Stimulated activated CD4-positive, alpha-beta T cell treated with anti-CD3 and anti-CD28 coated beads, Interleukin-1b, Interleukin-23, amount 100 ng/mL, for 48 hours (primary cell): ENCODE data around the gene MT1H.
"Not testable (repeated sequence)": the region's sequence is repeated elsewhere in the genome, so short reads cannot be mapped to it uniquely, and the experiment has no call there.

Source experiments
- DNase-seq: peaks from one replicate; pipeline ENCODE4 v3.0.0-alpha.2; 2020

Gene MT1H

GRCh38 chr16:56684926-56685590 is 15.4 kb downstream of the MT1H start:
- no peak for DNase-seq

GRCh38 chr16:56686758-56687157 is 17.1 kb downstream of the MT1H start:
- no peak for DNase-seq

DNA sequence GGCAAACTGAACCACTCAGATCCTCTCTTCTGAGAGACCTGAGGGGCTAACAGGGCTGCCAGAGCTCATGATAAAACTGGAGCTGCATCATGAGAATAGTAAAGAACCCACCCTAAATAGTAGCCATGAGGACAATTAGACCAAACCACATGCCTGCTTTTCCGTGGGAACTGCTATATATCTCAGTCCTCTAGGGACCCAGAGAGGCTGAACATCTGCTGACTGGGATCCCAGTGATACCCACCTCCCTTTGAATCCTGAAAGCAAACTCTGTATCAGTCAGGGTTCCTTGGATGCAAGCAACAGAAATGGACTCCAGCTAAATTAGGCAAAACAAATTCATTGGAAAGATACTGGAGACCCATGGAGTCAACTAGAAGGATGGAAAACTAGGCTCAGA is 19.1 kb downstream of the MT1H start:
- DNase-seq, result no peak

GRCh38 chr16:56689171-56689570 is 19.6 kb downstream of the MT1H start:
- no peak for DNase-seq

DNA sequence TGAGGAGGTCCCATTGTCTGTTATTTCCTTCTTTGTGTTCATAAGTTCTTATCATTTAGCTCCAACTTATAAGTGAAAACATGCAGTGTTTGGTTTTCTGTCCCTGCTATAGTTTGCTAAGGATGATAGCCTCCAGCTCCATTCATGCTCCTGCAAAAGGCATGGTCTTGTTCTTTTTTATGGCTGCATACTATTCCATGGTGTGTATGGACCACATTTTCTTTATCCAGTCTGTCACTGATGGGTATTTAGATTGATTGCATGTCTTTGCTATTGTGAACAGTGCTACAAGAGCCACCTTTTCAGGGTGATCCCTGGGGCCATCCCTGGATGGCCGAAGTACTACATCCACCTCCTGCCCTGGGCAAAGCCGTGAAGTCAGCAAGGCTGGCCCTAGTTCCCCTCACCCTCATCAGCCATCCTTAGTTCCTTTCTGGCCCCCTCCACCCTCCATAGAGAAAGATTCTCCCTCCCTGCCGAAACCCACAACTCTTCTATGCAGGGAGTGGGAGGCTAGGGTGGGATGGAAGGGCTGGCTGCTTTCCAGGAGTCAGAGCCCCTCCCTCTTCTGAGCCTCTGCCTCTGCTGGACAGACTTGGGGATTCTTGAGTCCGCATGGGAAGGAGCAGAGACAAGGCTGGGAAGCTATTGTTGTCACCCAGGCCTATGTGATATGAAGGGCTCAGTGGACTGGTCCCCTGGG is 21.0 kb downstream of the MT1H start:
- DNase-seq, result no peak

DNA sequence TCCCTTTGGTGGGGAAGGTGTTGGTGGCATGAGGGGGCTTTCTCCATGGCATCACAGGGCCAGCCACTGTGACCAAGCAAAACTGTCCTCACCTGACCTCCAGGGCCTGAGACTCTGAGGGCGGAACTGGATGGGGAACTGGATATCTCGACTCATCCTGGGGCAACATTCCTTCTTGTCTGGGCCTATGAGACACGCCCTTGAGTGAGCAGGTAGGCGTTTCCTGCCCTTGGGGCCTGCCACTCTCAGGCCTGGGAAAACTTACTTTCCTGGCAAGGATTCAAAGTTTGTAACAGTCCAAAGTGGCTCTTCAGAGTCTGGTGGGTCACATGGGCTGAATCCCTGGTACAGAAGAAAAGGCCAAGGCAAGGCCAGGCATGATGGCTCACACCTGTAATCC is 22.3 kb downstream of the MT1H start:
- DNase-seq, result no peak

GRCh38 chr16:56695246-56695645 is 25.6 kb downstream of the MT1H start:
- DNase-seq, result no peak

GRCh38 chr16:56697456-56698155 is 28.0 kb downstream of the MT1H start:
- no peak for DNase-seq

DNA sequence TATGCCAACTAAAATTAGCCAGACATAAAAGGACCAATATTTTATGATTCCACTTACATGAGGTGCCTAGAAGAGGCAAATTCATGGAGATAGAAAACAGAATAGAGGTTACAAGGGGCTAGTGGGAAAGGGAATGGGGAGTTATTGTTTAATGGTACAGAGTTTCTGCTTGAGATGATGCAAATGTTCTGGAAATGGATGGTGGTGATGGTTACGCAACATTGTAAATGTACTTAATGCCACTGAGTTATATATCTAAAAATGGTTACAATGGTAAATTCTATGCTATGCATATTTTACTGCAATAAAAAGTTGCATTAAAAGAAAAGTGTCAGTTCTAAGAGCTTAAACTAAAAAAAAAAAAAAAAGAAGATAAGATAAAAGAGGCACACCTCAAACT is 30.6 kb downstream of the MT1H start:
- no peak for DNase-seq

DNA sequence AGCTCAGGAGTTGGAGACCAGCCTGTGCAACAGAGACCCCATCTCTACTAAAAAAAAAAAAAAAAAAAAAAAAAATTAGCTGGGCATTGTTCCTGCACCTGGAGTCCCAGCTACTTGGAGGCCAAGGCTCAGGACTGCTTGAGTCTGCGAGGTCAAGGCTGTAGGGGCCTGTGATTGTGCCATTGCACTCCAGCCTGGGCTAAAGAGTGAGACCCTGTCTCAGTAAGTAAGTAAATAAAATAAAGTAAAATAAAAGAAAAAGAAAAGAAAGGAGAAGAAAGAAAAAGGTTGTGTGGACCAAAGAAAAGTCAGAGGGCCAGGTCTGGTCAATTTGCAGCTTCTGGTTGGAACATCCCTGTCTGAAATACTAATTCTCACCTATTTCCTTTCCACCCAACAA is 31.0 kb downstream of the MT1H start:
- DNase-seq, result no peak

DNA sequence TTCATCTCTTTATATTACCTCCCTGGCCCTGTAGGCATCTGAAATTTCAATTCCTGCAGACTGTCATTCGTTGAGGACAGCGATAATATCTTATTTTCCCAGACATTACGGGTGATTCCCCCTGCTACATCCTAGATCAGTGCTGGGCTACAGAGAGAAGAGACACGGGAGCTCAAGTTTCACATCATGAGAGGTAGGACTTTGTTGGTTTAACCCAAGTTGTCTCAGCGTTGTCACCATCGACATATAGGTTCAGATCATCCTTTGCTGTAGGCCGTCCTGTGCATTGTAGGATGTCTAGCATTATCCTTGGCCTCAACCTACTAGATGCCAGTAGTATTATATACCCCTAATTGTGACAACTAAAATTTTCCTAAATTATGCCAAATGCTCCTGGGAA is 31.9 kb downstream of the MT1H start:
- no peak for DNase-seq

- DNase-seq, result no peak
These were observed 33.2 kb downstream of the MT1H start for GRCh38 chr16:56702836-56703235.

GRCh38 chr16:56708525-56709442 is 39.2 kb downstream of the MT1H start:
- DNase-seq, result no peak

DNA sequence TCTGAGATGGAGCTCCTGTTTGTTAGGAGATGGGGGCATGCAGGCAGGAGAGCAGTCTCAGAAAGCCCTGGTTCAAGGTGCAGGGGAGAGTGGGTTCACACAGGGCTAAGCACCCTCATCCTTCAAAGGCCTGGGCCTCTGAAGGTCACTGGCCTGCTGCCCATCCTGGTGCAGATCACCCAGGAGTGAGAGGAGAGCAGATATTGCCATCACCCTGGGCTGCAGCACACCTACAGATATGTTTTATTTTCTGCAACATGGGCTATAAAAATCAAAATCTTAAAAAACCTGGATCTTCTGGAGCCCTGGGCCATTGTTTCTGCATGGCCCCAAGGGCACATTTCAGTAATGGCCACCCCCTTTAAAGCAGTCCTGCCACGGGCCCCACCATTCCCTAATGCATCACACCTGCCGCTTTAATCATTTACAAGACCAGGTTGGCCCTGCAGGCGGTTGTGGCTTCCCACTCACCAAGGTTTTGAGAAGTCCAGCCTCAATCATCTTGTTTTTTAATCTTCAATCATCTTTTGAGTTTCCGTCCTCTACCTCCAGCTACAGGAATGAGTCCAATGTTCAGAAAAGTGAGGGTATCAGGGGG is 39.9 kb downstream of the MT1H start:
- DNase-seq, result no peak

- DNase-seq, result no peak
These were observed 40.6 kb downstream of the MT1H start for GRCh38 chr16:56710181-56710737.

DNA sequence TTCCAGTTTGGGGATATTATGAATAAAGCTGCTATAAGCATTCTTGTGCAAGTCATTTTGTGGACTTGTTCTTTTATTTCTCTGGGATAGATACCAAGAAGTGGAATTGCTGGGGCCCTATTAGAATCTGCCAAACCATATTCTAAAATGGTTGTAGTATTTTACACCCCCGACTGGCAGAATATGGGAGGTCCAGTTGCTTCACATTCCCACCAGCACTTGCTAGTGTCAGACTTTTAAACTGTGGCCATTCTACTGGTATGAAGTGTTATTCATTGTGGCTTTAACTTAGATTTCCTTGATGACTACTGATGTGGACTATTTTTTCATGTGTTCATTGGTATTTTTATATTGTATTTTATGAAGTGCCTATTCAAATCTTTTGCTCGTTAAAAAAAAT is 42.2 kb downstream of the MT1H start:
- DNase-seq, result no peak

DNA sequence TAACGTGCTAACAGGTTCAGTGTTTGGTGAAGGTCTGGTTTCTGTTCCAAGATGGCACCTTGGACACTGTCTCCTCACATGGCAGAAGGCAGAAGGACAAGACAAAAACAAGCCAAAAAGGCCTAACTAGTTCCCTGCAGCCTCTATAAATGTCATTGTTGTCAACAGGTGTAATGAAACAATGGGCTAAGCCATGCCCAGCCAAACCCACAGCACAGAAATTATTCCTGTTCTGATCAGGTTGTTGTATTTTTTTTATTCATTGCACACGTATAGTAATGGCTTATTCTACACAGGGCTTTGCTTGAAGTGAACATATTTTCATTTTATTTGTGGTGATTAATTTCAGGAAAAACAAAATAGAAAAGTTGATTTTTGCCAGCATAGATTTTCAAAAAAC is 44.2 kb downstream of the MT1H start:
- no peak for DNase-seq

DNA sequence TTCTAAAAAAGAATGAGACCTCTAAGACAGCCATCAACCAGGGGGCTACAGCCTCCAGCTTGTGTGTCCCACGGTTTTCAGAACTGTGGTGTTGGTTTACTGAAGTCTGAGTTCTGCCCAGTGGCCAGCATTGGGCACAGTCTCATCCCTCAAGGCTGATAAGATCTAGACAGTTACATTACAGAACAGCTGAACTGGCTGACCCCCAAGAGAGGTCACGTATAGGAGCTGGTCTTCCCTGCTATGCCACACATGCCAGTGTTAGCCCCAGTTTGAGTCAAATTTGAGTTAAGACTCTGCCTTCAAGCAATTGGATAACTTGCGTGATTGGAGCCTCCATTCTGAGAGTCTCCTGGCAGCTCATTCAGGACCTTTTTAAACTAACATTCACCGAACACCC is 45.5 kb downstream of the MT1H start:
- no peak for DNase-seq

GRCh38 chr16:56716761-56717160 is 47.1 kb downstream of the MT1H start:
- no peak for DNase-seq

GRCh38 chr16:56717532-56717931 is 47.9 kb downstream of the MT1H start:
- DNase-seq, result not testable (repeated sequence)
